Measurements from ENCODE around the gene SLC38A10.

Gene SLC38A10

GRCh38 chr17:81251709-81252301, 43.3 kb downstream of the SLC38A10 start:
- no peak for DNase-seq

- no peak for DNase-seq
Observed at GRCh38 chr17:81251094-81251708, 43.9 kb downstream of the SLC38A10 start.

- DNase-seq: no peak
Observed at GRCh38 chr17:81250286-81251093, 44.6 kb downstream of the SLC38A10 start.

- no peak for DNase-seq
Observed at GRCh38 chr17:81249223-81250040, 45.7 kb downstream of the SLC38A10 start.

GRCh38 chr17:81248649-81249048, 46.5 kb downstream of the SLC38A10 start:
- no peak for DNase-seq

GRCh38 chr17:81247339-81247990, 47.6 kb downstream of the SLC38A10 start:
- no peak for DNase-seq

GRCh38 chr17:81246679-81247338, 48.3 kb downstream of the SLC38A10 start:
- DNase-seq: no peak

GRCh38 chr17:81246343-81246670, 48.8 kb downstream of the SLC38A10 start:
- DNase-seq: no peak

- no peak for DNase-seq
Observed at GRCh38 chr17:81245665-81246342, 49.3 kb downstream of the SLC38A10 start.

GRCh38 chr17:81245024-81245664, 50.0 kb downstream of the SLC38A10 start:
- no peak for DNase-seq

- DNase-seq: no peak
Observed at GRCh38 chr17:81244358-81245023, 50.6 kb downstream of the SLC38A10 start.

GRCh38 chr17:81243333-81243664, 51.8 kb downstream of the SLC38A10 start:
- no peak for DNase-seq

GRCh38 chr17:81242421-81243332, 52.4 kb downstream of the SLC38A10 start:
- no peak for DNase-seq

- peak; percentile 52 for DNase-seq
Observed at GRCh38 chr17:81241648-81242420, 53.3 kb downstream of the SLC38A10 start.

- DNase-seq: no peak
Observed at GRCh38 chr17:81241203-81241602, 53.9 kb downstream of the SLC38A10 start.

- no peak for DNase-seq
Observed at GRCh38 chr17:81240761-81241160, 54.3 kb downstream of the SLC38A10 start.

- peak; percentile 50 for DNase-seq
Observed at GRCh38 chr17:81239714-81240555, 55.2 kb downstream of the SLC38A10 start.
